DMS79 treated with DMSO at 0.1 percent for 48 hours (cell line): ENCODE measurements around the gene OR51F2.
"Not testable (repeated sequence)": the region's sequence is repeated elsewhere in the genome, so short reads cannot be mapped to it uniquely, and the experiment has no call there.

Experiments
- DNase-seq: peaks from one replicate; lab custom pipeline; 2025; lab: John Stamatoyannopoulos, UW

The OR51F2 gene

GRCh38 chr11:4821021-4821420 is at the start of gene OR51F2:
Gene OR51F2, plus strand, starts transcription at chr11:4821321. Its CDS starts 101 bp downstream, at chr11:4821422.
- no peak for DNase-seq

- no peak for DNase-seq
Measured at GRCh38 chr11:4782454-4782853, 38.7 kb upstream of the OR51F2 start.

GRCh38 chr11:4797206-4797605 is 23.9 kb upstream of the OR51F2 start:
- no peak for DNase-seq

- no peak for DNase-seq
Measured at GRCh38 chr11:4798427-4799183, 22.5 kb upstream of the OR51F2 start.

- DNase-seq, result not testable (repeated sequence)
Measured at GRCh38 chr11:4801316-4801715, 19.8 kb upstream of the OR51F2 start.

- no peak for DNase-seq
Measured at GRCh38 chr11:4804280-4804679, 16.8 kb upstream of the OR51F2 start, which contains the start of gene OR52R1. Gene OR52R1, minus strand, starts transcription at chr11:4804380. Its CDS starts 0 bp downstream, at chr11:4804380.

- DNase-seq, result no peak
Measured at GRCh38 chr11:4808476-4808875, 12.6 kb upstream of the OR51F2 start.

- DNase-seq, result no peak
Measured at GRCh38 chr11:4809246-4809645, 11.9 kb upstream of the OR51F2 start.

- DNase-seq, result no peak
Measured at GRCh38 chr11:4825132-4825531, 4.0 kb downstream of the OR51F2 start.

- DNase-seq, result no peak
Measured at GRCh38 chr11:4826425-4826824, 5.3 kb downstream of the OR51F2 start.

GRCh38 chr11:4830346-4830745 is 9.2 kb downstream of the OR51F2 start:
- DNase-seq, result peak; percentile 46

- DNase-seq, result no peak
Measured at GRCh38 chr11:4830909-4831308, 9.8 kb downstream of the OR51F2 start.

GRCh38 chr11:4839851-4840549 is 18.9 kb downstream of the OR51F2 start:
- DNase-seq, result no peak

GRCh38 chr11:4848908-4849532 is 27.9 kb downstream of the OR51F2 start, which contains the start of gene OR51S1:
Gene OR51S1, minus strand, starts transcription at chr11:4849208. Its CDS starts 0 bp downstream, at chr11:4849208.
- DNase-seq, result no peak

- no peak for DNase-seq
Measured at GRCh38 chr11:4851033-4851432, 29.9 kb downstream of the OR51F2 start.

- not testable (repeated sequence) for DNase-seq
Measured at GRCh38 chr11:4854286-4854685, 33.2 kb downstream of the OR51F2 start.

- DNase-seq, result peak; percentile 50
Measured at GRCh38 chr11:4862447-4863236, 41.5 kb downstream of the OR51F2 start.

- no peak for DNase-seq
Measured at GRCh38 chr11:4863876-4864275, 42.8 kb downstream of the OR51F2 start.

- DNase-seq, result peak; percentile 79
Measured at GRCh38 chr11:4865855-4866254, 44.7 kb downstream of the OR51F2 start.
